ENCODE results near the gene FTCD.

FTCD gene

DNA sequence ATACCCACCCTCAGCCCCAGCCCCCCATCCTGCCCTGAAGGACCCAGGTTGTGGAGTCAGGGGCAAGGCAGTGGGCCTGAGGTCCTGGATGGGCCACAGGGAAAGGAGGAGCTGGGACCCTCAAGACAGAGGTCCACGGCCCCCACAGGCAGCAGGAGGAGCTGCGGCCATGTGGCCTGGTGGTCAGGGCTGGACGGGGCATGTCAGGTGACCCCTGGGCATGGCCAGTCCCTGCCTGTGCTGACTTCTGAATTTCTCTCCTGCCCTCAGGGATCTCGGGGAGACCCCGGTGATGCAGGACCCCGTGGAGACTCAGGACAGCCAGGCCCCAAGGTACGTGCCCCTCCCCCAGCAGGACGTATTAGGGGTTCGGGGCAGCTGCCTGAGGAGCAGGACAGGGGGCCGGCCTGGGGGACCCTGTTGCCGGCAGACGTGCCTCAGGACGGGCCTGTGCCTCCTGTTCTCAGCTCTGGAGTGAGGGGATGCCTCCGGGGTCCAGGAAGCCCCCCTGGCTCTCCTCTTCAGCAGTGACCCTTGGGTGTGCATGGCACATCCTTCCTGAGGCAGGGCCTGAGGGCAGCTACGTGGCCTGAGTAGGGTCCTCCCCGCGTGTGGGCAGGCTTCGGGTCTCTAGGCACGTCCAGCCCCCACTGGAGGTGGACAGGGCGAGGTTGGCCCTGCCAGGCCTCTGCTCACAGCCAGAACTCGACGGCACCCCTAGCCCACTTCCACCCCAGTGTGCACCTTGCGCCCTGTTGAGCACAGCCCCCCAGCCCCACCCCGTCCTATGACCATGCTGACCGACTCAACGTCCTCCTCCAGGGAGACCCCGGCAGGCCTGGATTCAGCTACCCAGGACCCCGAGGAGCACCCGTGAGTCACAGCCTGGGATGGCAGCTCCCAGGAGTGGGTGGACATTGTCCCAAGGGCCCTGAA lies 33.8 kb downstream of the FTCD start:
- no peak for DNase-seq

DNA sequence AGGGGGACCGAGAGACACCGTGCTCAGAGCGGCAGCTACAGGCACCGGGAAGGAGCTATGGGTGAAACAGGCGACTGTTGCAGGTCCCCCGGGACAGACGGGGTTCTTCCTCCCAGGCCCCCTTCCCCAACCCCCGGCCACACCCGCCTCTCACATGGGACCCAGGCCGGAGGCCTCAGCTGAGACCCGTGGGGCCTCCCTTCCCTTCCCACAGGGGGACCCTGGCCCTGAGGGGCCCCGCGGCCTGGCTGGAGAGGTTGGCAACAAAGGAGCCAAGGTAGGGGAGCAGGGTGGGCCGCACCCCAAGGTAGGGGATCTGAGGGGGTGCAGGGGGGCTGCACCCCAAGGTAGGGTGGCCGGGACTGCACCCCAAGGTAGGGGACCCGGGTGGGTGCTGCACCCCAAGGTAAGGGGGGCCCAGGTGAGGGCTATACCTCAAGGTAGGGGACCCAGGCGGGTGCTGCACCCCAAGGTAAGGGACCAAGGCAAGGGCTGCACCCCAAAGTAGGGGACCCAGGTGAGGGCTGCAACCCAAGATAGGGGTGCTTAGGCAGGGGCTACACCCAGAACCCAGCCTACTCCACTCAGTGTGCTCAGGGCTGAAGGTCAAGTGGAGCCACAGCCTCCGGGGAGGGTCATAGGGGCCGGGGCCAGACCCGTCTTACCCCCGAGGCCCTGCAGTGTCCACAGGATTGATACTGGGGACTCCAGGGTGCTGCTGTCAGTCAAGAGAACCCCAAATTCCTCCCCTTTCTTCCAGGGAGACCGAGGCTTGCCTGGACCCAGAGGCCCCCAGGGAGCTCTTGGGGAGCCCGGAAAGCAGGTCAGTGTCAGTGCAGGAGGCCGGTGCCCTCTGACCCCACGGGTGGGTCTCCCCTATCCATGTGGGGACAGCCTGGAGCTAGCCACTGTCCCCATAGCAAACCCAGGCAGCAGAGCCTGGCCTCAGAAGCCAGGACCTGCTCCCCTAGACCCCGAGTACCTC lies 34.8 kb downstream of the FTCD start:
- no peak for DNase-seq

DNA sequence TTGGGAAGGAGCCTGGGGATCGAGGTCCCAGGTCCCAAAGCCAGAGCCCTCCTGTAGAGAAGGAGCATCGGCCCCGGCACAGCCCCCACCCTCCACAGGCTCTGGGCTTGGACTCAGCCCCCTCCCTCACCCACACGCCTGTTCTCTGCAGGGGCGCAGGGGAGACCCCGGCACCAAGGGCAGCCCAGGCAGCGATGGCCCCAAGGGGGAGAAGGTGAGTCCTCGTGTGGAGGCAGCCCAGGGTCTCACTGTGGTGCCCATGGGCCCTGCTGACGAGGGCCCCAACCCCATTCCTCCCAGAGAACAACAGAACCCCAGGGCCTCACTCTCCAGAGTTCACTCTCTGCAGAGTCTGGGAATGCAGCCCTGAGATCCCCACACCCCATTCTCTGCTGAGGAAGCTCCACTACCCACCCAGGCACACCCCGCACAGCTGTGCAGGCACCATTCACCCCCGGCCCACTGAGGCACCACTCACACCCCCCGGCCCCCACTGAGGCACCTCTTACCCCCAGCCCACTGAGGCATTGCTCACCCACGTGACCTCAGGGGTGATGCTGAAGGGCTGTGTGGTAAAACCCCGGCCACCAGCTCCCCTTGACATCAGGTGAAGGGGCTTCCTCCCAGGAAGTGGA lies 35.6 kb downstream of the FTCD start:
- no peak for DNase-seq

DNA sequence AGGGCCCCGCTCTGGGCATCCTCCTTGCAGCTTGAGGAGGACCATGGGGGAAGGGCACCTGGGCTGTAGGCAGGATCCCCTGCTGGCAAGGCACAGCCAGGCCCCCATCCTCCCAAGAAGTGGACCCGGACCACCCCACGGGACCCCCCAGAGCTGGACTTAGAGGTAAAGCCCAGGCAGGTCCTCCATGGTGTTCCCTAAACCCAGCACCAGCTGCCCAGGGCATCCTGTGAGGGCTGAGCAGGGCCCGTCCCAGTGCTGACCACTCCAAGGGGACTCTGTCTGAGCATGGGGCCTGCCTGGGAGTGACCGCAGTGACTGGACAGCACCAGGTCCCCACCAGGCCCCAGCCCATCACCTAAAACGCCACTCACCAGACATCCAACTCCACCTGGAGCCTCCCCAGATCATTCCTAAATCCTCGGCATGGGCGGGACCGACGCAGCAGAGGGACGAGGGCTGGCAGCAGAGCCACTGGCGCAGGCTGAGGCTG lies 36.2 kb downstream of the FTCD start:
- DNase-seq, result no peak

DNA sequence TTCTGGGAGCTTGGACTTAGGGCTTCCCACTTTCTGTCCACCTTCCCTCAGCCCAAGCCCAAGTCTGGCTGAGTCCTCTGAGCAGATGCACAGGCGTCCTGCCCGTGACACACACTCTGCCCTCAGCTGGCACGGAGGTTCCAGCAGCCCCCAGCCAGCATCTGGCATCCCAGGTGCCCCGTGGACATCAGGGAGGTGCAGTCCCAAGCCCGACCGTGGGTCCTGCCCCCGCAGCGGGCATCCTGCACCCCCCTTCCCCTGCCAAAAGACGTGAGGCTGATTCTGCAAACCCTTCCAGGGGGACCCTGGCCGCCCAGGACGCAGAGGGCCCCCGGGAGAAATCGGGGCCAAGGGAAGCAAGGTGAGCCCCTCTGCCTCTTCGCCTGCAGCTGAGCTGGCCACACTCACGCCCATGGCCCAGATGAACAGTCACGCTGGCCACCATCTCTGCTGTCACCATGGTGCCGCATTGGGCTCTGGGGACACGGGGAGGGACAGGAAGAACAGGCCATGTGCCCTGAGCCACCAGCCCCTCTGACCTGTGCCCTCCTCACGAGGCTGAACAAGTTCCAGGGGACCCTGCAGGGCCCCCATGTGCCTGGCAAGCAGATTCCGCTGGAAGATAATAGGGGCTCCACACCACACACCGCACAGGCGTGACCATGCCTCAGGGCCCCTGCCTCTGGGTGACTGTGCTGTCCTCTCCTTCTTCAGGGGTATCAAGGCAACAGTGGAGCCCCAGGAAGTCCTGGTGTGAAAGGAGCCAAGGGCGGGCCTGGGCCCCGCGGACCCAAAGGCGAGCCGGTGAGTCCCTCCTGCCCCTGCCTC lies 36.8 kb downstream of the FTCD start:
- no peak for DNase-seq

DNA sequence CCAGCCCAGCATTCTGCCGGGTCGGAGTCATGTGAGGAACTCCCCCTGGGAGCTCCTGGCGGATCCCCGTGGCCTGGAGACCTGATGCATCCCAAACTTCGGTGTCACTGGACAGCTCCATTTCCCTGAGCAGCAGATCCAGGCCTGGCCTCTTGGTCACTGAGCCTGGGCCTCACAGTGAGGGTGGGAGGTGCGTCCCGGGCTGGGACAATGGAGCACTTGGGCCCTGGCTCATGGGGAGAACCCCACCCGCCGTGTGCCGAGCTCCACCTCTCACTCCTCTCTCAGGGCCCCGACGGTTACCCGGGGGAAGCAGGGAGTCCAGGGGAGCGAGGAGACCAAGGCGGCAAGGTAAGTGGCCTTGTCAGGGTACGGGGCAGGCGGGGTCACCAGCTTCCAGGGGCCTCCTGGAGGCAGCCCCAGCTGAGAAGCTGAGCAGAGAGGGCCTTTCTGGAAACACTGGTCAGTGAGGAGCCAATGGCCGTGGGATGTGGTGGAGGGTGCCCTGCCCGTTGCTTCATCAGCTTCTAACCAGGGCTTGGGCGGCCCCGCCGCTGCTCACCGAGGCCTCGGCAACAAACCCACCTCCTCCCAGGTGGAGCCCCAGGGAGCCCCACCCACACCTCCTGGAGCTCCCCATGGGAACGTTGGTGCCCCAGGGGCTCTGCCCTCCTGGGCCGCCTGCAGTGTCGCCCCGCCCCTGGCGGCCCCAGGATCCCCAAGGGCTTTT lies 37.6 kb downstream of the FTCD start:
- no peak for DNase-seq

DNA sequence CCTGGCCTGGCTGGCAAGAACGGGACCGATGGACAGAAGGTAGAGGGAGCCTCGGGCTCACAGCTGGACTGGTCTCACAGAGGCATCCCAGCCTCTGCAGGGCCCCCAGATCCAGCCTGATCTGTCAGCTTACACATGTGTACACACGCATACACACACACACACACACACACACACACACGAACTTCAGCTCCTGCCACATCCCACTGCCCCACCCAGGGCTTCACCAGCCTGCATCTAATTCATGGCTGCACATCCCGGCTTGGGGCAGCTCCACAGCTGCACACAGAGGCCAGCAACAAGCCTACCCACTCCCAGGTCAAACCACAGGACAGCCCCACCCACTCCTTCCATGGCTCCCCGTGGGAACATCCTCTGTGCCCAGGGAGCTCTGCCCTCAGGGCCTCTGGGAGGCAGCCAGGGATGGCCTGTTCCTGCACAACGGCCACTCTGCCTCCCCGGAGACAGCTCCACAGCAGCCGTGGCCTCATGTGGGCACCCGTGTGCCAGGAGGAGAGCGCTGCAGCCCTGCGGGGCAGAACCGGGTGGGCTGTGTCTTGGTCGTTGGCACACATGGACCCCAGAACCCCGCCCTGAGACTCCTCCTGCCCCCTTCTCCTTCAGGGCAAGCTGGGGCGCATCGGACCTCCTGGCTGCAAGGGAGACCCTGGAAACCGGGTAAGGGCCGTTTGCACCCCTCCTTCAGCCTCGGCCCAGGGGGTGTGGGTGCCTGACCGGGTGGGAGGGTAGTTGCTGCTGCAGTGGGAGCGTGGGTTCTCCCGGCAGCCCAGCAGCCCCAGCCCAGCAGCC lies 38.4 kb downstream of the FTCD start:
- no peak for DNase-seq

DNA sequence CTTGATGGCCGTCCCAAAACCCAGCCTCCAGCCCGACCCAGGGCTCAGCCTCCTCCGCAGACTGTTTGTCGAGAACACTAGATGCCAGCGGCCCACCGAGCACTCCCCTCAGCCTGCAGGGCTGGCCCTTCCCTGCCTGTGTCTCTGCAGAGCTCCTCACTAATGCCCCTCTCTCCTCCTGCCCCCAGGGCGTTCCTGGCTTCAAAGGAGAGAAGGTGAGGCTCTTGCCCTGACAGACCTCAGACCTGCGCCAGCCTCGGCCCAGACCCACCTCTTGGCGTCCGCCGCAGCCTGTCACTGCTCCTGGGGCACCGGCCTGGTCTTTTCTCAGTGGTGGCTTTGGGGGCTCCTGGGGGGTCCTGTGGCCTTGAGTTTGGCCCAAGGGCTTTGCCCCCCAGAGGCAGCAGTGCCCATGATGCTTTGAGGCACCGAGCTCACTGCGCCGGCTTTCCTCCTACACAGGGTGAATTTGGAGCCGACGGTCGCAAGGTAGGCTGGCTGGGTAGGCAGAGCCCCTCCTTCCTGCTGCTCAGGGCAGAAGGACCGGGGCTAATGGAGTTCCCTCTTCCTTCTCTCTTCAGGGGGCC lies 39.1 kb downstream of the FTCD start:
- no peak for DNase-seq

DNA sequence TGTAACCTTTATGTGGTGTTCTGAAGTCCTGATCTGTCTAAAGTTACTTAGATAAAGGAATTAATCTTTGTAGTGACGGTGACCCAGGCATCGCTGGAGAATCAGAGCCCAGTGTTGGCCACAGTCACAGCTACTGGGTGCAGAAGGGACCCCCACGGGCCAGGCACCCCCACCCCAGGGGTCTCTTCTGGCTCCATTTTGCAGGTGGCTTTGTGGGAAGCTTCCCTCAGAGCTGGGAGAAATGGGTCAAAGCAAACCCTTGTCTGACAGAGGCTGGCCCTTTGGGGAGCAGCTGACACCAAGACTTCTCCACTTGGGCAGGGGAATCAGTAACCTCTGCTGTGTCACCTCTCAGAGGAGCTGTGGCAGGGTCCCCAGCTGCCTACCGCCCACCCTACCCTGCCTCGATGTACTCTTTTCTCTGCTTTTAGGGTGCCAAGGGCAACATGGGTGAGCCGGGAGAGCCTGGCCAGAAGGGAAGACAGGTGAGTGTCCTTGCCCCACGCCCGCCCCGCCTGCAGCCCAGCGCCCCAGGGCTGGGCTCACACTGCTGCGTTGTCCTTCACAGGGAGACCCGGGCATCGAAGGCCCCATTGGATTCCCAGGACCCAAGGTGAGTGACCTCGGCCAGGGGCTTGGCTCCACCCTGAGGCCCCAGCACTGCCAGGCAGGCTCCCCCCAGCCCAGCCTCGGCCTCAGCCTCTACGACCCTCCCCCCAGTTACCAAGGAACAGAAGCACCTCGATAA lies 39.8 kb downstream of the FTCD start:
- DNase-seq, result no peak

DNA sequence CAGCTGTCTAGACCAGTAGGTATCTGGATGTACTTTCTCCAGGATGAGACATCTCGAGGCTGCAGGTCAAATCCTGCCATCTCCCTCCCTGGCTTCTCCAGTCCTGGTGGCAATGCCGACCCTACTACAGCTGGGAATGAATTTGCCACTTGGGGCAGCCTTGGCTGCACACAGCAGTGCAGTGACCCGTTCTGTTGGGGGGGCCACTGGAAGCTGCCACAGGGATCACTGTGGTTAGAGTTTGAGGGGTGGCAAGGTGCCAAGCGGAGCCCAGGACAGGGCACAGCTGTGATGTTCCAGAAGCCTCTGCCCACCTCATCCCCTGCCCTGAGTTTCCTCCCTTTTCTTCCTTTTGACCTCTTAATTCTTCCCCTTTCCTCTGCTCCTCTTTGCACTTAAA lies 40.4 kb downstream of the FTCD start:
- no peak for DNase-seq

DNA sequence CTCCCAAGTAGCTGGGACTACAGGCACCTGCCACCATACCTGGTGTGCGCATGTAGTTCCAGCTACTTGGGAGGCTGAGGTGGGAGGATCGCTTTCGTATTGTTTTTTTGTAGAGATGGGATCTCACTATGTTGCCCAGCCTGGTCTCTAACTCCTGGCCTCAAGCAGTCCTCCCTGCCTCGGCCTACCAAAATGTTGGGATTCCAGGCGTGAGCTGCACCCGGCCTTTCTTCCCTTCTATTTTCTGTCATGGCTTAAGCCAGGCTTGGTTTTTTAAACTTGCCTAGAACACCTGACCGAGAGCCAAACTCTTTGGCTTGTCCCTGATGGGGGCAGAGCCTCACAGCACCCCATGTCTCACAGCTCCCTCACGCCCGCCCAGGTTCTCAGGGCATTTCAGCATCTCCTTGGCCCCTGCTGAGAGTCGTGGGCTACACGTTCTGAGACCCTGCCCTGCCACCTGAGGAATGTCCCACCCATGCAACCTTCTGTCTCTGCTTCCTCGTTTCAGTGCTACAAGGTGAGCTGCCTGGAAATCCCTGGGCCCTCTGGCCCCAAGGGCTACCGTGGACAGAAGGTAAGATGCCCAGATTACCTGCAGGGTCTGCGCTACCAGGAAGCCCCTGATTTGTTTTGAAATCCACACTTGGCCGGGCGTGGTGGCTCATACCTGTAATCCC lies 41.7 kb downstream of the FTCD start:
- DNase-seq, result no peak

DNA sequence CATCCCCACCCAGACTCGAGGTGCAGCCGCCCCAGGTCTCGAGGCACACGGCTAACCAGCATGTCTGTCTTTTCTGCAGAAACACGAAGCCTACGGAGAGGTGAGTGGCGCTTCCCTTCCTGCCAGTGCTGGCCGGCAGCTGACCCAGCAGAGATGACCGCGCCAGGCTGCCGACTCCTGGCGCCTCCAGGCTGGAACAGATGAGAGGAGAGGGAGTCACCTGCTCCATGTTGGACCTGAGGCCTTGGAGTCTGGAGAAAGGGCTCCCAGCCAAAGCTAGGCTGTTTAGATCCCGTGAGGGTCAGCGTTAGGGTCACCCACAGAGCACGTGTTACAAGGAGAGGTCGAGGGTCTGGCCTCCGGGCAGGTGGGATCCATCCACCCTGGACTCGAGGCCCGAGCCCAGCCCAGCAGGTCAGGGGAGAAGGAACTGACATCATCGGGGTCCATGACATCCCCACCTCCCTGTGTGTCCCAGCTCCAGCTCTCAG lies 42.6 kb downstream of the FTCD start:
- no peak for DNase-seq

DNA sequence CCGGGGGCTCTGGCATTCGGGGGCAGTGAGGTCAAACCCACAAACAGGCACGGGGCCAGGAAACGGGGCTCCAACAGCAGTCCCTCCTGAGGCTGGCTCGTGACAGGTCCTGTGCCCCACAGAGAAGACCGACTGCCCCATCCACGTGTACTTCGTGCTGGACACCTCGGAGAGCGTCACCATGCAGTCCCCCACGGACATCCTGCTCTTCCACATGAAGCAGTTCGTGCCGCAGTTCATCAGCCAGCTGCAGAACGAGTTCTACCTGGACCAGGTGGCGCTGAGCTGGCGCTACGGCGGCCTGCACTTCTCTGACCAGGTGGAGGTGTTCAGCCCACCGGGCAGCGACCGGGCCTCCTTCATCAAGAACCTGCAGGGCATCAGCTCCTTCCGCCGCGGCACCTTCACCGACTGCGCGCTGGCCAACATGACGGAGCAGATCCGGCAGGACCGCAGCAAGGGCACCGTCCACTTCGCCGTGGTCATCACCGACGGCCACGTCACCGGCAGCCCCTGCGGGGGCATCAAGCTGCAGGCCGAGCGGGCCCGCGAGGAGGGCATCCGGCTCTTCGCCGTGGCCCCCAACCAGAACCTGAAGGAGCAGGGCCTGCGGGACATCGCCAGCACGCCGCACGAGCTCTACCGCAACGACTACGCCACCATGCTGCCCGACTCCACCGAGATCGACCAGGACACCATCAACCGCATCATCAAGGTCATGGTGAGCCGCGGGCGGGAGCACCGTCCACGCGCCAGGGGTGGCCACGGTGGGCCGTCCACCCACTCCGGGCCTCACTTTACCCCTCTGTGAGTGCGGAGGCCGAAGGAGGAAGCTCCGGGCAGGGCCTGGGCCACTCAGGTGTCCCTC lies 43.3 kb downstream of the FTCD start:
- no peak for DNase-seq

DNA sequence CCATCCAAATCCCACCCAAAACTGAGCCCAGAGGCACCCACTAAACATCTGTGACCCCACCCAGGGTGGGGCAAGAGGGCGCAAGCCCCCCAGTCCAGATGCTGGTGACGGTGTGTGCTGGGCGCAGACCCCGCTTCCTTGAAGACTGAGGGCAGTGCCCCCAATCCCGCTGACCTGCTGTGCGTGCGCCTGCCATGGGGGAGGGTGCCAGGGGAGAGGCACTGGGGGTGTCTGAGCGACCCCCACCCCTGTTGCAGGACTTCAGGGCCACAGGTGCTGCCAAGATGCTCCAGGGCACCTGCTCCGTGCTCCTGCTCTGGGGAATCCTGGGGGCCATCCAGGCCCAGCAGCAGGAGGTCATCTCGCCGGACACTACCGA lies 44.2 kb downstream of the FTCD start:
- no peak for DNase-seq

DNA sequence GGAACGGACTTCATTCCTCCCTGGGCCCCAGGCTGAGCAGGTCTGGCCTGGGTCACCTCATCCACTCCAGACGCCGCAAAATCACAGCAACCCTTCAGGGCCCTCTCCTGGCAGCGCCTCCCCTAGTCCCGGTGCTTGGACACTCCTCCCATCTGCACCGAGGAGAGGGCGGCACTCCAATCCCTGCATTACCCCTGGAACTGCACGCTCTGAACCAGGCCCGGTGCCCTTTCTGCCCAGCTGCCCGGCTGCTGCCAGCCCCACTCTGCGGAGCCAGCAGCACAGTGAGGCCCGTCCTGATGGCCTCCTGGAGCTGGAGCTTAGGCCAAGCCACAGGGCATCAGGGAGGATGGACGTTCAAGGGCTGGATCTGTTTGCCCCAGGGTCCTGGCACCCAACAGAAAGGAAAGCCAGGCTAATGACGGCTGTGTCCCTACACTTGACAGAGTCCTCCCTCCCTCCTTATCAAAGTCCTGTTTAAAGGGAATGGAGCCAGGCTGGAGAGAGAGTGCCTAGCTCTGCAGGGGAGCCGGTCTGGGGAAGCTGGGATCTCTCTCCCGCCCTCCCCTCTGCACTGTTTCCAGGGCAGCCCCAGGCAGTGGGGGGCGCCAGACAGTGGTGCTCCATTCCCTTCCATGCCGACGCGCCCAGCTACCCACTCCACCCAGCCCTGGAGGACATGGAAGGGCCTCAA lies 44.7 kb downstream of the FTCD start:
- DNase-seq, result no peak

DNA sequence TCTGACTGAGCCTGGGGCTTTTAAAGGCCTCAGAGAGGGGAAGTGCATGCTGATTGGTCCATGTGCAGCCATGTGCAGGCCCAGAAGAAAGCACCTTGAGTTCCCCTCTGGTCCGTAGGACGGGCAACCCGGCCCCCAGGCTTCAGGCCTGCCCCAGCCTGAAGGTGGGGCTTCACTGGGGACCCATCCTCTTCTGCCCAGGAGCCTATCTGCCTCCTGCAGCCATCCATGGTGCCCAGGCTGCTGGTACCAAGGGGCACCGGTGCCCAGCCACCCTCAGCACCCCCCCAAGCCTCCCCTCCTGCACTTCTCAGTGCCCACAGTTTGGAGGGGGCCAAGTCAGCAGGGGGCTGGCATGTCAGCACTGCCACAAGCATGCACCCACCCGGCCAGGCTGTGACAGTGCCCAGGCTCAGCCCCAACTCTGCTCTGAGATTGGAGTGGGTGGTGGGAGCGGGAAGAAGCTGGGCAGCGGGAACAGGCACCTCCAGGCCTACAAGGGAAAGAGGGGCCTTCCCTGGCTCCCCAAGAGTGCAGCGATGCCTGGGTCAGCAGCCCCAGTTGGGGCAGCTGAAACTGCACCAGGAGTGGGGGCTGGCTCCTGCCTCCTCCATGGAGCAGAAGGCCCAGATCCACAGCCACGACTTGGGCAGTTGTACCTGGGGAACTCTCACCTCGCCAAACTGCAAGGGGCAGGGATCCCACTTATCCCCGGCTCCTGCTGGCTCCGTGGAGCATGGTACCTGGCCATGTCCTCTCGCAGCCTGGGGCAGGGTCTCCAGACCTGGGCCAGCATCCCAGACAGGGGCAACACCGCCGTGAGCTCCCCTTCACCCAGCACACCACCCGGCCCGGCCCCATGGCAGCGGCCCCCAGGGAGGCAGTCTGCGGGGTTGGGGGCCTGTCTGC lies 45.8 kb downstream of the FTCD start:
- DNase-seq, result no peak
